GM21825 (cell line): ENCODE data around the gene ARHGEF40.

Experiments used
- ATAC-seq: cut with Tn5 transposase; IDR thresholded peaks from one replicate; pipeline ENCODE4 v1.9.1; 2021; ENCODE audit warnings: mild to moderate bottlenecking, moderate library complexity; ENCODE audit not compliant: unreplicated experiment

Gene ARHGEF40

DNA sequence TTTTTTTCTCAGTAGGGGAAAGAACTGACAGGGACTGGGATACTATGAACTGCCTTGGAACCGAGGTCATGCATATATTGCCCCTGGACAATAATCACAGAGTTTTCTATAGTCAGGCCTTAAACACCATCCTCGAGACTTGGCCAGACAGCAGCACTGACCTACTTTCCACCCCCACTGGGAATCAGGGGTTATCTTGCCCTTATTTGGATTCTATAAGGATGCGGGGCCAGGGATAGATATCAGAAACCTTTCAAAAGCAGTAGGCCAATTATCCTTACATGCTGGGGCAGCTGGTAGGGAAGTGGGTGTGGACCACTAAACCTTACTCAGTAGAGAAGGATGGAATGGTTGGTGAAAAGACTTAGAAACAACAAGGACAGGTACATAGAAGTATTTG lies 26.3 kb downstream of the ARHGEF40 start:
- ATAC-seq: no peak

DNA sequence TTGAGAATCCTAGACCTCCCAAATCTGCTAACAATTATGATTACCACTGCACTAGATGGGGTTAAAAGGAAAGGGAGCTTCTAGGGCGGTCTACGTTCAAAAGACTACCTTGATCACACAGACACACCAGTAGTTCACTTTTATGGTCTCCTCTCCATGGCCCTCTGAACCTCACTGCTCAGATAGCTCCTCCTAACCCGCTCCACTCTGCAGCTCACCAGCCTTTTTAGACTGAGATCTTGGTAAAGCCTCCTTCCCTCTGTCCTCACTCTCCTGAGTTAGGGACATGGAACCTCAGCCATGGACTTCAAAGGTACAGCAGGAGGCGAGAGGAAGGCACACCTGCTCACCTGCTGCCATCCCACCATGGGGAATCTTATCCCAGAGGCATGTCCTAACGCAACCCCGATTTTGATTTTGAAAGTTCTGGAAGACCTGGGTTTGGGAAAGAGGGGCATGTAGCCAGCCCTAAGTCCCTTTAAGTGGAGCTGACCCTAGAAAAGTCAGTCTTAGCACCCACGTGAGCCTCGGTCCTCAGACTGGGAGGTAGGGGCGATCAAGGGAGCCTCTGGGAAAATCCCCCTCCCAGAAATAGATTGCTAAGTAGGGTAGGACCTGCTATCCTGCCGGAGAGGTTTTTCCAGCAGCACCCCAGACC lies 27.0 kb downstream of the ARHGEF40 start:
- ATAC-seq: no peak

DNA sequence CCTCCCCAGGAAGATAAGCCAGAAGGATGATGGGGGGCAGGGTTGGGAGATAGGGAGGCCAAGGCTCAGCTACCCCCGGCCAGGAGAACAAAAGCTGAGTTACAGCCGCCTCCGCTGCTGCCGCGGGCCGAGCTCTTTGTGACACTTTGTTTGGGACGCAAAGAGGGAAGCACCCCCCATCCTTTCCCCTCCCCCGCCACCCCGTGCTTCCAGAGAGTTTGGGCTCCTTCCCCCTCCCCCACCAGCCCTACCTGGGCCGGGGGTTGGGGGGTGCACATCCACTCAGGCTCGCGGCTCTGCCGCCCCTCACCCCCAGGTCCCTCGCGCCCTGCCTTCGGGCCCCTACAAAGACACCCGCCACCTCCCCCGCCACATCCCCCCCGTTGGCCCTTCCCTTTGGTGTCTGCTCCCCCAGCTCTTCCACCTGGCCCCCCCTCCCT lies 27.6 kb downstream of the ARHGEF40 start:
- ATAC-seq: no peak

DNA sequence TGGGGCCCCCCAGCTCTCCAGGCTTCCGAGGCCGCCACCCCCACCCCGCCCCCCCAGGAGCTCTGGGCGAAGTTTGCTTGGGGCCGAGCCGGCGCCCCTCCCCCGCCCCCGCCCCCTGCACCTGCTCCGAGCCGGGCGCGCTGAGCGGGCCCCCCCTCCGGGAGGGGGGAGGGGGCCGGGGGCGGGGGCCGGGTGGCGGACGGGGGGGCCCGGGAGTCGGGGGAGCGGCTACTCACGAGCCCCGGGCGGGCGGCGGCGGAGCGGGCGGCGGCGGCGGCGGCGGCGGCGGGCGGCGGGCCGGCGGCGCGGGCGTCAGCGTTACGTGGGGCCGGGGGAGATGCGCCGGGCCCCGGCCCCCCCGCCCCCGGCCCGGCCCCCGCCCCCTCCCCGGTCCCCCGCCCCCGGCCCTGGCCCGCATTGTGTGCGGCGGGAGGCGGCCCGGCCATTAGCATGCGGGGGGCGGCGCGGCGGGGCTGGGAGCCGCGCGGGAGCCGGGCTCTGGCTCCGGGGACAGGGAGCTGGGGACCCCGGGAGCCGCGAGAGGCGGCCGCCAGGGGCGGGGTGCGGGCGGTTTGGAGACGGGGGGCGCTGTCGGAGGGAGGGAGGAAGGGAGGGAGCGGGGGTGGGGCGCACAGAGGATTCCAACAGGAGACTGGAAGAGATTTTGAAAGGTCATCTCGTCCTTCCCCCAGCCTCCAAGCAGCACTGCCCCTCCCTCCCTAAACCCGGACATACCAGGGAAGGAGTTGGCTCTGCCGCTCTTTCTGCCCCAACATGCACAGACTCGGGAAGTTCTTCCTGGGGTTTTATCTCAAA lies 28.2 kb downstream of the ARHGEF40 start, which contains the start of gene ZNF219:
Gene ZNF219 (minus strand): TSS at position 580 of the 816 bp plus-strand sequence. CDS start 5,064 bp downstream, outside the sequence.
- ATAC-seq: no peak

DNA sequence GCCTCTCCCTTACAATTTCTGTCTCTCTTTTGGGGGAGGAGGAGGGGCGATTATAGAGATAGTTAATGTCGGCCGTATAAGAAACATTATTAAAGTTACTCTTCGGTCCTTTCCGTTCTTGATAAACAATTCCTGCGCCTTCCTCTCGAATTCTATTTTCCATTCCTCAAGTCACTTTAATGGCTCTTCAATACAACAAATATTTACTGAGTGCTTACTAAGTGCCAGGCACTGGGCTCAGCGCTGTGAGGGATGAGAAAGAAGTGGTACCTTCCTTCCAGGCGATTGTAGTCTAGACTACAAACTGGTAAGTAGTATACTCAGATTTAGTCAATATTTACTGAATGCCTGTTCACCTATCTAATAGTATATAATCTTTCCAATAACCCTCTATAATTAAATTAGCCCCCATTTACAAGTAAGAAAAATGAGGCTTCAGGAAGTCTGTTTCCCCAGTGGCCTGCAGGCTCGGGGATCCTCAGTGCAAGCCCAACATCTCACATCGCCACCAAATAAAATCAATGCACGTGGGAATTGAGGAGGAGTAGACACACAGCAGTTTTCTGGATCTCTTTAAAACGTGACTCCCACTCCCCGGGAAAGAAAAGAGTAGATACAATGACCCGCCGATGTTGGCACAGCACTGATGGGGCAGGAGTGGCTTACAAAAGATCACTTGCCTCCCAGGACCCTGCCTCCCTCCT lies 28.9 kb downstream of the ARHGEF40 start:
- ATAC-seq: no peak

DNA sequence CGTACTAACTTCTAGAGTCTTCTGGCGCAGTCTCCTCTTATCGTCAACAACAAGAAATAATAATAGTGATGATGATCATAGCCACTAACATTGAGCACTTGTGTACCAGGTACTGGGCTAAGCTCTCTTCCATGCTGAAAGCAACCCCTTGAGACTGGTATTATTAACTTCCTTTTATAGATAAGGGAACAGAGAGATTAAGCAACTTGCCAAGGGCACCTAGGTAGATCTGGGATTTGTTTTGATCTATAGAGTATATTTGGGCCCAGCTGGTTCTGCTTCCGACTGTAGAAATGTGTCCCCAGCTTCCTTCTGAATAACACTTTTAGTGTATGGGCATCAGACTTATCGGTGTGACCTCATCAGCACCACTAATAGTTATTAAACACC lies 29.5 kb downstream of the ARHGEF40 start:
- ATAC-seq: no peak

DNA sequence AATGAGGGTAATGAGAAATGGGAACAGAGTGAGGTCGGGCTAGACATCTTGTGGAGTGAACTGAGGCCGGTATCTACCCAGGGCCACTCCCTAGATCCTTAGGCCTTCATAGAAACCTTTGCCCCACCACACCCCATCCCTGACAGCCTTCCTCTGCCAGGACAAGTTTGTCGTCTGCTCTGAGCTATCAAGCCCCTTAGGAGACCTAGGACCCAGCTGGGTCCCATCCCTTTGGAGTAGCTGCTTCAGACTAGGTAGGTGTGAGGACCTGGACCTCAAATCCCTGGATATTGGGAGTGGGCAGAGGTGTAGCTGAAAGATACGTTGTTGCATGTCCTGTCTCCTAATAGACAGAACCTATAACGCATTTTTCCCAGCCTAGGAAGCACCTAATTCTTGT lies 30.8 kb downstream of the ARHGEF40 start, which contains the start of gene TMEM253:
Gene TMEM253 (plus strand): TSS at position 136 of the 400 bp plus-strand sequence. CDS start 278 bp downstream, outside the sequence.
- no peak for ATAC-seq

DNA sequence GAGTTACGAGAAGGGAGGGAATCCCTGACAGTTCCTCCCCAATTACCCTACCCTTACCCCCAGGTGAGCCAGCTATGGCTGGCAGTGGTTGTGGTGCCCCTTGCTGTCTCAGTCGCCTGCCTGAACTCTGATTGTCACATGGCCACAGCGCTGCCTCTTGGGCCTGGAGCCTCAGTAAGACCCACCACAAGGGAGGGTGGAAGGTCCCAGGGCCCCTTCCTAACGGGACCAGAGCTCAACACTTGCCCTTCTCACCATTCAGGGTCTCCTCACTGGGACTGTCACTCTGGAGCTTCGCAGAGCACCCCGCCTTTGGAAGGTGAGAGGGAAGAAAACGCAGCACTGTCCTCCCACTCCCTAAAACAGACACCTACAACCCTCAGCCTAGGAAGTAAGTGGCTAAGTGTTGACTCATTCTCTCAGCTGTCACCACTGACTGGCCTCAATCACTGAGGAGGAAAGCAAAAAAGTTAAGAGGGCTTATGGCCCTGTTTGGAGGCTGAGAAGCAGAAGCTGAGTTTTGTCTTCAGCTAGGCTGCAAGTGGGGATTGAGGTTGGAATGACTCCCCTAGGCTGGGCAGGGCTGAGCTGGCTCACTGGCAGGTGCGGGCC lies 31.8 kb downstream of the ARHGEF40 start:
- no peak for ATAC-seq

DNA sequence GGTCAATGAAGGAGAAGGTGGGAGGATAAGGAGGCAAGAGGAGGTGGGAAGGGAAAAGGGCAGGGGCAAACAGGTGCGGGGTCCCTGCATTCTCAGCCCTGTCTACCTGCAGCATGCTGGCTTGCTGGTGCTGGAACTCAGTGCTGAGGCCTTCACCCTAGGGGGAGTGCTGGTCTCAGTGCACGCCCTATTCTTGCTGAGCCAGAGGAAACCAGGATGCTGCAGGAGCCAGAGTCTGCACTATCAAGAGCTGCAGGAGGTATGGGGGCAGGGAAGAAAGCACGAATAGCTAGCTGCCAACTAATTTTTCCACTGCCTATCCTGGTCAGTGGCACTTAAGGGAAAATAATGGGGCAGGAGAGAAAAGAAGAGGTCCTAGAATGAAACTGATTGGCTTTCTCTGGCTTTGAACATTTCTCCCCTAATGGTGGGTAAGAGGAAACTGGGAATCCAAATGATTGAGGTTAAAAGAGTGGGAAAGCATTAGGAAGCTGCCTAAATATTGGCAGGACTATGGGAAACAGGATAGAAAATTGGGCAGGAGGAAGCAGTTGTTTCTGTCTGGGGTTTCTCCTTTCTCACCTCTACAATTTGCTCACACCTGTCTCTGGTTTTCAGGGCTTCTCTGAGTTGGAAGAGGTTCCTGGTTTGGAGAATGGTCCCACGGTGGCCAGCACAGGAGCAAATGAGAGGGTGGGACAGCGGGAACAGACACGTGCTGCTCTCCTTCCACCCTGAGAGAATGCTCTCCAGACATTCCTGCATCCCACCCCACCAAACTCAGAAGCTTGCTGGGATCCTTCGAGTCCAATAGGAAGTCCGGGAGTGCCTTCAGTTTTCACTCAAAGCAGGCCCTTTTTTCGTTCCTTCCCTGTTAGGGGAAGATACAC lies 32.7 kb downstream of the ARHGEF40 start:
- no peak for ATAC-seq

DNA sequence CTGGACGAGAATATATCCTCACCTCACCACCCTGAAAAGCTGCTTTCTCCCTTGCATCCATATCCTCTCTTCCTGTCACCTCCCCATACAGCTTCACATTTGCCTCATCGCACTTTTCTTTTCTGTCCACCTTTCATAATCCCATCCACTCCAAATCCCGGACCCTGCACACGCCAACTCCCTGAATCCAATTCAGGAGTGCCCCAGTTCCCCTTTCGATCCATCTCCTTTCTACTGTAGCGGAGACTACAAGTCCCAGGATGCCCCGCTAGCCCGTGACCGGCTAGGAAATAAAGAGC lies 33.3 kb downstream of the ARHGEF40 start:
- no peak for ATAC-seq

DNA sequence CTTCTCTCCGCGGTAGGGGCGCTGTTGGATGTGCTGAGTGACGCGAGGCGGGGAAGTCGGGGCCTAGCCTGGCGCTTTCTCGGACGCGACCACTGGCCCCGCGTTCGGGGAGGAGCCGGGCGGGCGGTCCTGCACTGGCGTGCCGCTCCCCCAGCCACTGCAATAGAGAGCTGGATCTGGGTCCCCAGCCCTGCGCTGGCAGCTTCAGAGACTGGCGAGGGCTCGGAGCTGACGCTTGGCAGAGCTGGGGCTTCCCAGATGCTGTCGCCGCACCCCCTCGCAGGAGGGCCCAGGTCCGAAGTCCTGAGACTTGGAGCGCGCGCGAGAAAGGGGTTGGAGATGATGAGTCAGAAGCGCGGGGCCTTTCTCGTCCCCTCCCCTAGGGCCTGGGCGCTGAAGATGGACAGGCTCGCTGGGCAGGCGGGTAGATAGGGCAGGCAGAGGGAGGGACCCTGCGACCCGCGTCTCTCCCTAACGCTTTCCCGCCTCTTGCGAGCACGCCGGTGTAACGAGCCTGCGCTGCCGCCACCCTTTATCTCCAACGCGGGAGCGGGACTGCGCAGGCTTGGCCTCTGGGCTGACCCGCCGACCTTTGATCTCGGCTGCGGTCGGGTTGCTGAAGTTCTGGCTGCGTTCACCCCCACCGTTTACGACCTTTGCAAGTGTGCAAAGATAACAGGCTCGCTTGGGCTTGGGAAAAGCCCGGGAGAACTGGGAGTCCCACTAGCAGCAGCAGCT lies 33.8 kb downstream of the ARHGEF40 start:
- peak; percentile 91 for ATAC-seq

DNA sequence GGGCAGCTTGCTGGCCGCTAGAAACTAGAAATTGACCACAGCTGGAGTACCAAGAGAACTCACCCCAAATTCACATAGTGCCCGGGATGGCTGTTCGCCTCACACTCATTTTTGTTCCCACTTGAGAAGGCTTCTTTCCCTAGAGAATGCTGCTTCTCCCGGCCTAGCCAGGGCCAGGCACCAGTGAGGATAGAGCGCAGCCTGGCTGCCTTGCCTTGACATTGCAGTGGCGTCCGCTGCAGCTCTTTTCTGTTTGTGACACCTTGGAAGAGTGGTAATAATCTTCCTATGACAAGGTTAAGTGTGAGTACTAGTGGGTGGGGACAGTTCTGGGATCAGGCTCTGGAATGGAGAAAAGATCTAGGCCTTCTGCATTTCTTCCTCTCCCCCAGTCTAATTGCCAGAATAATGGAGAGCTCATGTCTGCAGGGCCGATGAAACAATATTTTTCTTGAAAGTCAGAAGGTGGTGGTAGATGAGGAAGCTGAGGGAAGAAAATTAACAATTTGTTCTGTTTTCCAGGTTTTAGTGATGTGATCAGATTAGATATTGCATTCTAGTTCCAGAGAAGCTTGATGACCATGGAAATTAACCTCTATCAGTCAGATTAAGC lies 34.5 kb downstream of the ARHGEF40 start:
- ATAC-seq: peak; percentile 41

DNA sequence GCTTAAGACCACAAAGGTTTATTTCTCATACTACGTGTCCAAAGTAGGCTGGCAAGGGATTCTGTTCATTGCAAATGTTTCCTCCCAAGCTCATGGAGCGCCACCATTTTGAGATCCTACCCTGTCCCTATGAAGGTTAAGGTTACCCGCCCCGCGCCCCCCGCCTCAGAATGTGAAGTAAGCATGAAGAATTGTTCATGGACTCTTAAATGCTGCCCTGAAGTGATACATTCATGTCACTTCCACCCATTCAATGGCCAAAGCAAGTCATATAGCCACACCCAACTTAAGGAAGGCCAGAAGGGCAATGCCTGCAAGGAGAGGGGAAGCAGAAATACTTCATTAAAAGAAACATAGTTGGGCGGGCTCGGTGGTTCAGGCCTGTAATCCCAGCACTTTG lies 35.0 kb downstream of the ARHGEF40 start:
- ATAC-seq: no peak

DNA sequence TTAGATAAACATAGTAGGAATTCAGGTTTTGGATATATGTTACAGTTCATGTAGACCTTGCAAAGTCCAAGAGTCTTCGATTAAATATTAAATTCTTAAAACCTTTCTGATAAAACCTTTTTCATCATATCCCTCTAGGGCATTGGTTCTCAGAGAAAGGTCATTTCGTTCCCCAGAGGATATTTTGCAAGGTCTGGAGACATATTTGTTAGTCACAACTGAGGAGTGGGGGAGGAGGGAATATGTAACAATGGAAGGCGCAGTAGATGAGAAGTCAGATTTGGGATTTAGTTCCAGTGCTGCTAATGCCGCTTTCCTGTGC lies 36.0 kb downstream of the ARHGEF40 start:
- no peak for ATAC-seq

DNA sequence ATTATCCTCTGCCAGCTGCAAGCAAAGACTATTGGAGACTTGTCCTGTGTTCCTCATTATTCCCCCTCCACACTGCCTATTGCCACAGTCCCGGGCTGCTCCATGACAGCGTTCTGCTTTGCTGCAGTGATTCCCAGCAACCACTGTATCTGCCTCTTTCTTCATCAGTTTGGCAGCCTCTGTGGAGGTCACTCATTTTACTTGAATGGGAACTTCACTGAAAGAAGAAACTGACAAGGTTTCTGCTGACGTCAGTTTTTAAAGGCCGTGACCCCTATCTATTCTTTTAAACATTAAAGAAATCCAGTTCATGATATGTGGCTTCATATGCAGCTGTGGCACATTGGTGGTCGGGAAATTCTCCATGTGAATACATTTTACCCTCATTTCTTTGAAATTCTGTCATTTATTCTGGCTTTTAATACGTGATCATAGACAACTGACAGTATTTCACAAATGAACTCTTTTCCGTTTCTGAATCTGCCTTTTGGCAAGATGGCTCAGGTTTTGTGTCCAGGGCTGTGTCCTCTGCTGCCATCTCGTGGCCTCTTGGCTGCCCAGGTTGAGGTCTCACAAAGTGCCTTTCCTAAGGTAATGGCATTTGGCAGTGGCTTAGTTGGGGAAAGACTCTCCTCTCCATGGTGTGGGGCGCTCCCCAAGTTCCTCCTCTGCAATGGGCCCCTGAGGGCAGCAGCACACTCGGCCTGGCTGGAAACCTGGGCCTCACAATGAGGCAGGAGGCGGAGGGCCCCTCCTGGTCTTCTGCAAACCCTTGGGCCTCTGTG lies 36.6 kb downstream of the ARHGEF40 start:
- peak; percentile 16 for ATAC-seq

DNA sequence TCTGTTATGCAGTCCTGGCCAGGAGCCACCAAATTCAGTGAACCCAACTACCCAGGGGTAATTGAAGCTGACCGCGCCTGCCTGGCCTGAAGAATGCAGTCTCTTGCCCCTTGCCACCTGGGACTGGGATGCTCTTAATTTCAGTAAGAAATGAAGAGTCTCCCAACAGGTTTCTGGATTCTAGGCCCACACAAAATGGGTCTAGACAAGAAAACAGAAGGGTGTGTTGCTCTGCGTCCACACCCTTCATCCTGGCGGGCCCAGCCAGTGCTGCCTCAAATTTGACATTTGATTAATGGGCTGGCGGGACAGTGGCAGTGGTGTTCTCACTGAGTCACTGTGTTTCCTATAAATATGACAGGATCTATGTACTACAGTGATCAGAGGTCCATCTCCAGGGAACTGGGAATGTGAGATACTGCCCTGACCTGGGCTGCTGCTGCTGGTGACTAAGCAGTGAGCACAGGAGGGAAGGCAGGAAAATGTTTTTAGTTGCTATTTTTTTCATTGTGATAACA lies 37.2 kb downstream of the ARHGEF40 start:
- no peak for ATAC-seq

DNA sequence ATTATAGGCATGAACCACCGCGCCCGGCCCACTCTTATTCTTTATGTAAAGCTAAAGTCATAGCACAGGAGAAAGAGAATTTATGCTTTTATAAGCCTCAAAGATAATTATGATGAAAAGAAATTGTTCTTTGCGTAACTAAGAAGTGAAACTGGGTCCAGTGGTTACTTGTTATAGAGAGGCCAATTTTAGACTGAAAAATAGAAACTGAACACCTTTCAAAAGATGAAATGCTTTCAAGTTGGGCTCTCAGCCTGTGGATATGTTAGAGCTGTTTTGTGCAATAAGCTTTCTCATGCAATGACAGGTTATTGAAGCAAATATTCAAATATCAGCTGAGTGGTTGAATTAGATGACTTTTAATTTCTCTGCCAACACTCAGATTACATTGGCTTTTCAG lies 38.7 kb downstream of the ARHGEF40 start:
- no peak for ATAC-seq

DNA sequence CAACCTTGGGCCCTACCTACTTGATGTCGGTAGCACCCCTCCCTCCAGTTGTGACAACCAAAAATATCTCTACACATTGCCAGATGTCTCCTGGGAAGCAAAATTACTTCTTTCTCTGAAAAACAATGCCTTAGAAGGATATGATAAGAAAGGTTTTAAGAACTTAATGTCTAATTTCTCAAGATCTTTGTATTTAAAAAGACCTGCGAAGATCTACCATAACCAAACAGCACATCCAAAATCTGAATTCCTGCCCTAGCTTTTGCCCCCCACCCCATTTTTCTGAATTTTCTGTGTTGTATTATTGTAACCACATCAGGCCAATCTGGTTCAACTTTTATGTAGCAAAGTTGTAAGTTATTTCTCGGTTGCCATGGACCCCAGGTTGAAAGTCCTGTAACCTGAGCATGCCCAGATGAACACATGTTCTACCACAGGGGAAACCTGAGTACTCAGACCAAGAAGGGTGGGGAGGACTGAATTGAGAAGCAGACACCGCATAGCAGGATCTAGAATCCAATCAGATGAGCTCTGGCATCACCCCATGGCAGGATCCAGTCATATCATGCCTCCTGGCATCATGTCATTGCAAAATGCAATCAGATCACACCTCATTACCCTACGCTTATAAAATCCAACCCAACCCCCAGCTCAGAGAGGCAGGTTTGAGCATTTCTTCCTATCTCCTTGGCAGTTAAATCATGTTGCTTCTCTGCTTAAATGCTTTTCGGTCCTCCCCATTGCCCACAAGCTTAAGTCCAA lies 39.5 kb downstream of the ARHGEF40 start:
- no peak for ATAC-seq
